IMR-90 (cell line): ENCODE data around the gene IFNA1. TPM values are rescaled to one million over a fixed set of nuclear protein-coding genes. Genes with fewer than 3 reads are reported as not detected.

Experiments
- ATAC-seq: fragments of 200-7000 bp; cut with Tn5 transposase; 2 replicates; pipeline ENCODE4 v1.9.1; 2020; ENCODE audit warnings: low read depth, mild to moderate bottlenecking, moderate library complexity
- BruUV-seq: library from RNA; stranded (reverse); fragments of 400-500 nt; replicated peaks from 2 replicates; lab custom pipeline; 2021; lab: Mats Ljungman, UMichigan
- CTCF ChIA-PET: fragments of 300-600 bp; formaldehyde crosslinking; extraction: SDS; loops from one replicate; lab custom pipeline; 2021; ENCODE audit warnings: antibody characterized with exemption; lab: Yijun Ruan, JAX
- POLR2A ChIA-PET: fragments of 300-600 bp; sonication (Branson Sonifier 250); formaldehyde crosslinking; loops from one replicate; lab custom pipeline; 2022; ENCODE audit warnings: antibody characterized with exemption; ENCODE audit not compliant: unreplicated experiment; lab: Charles Lee
- DNase-seq: peaks from one replicate; pipeline ENCODE4 v3.0.0; 2013
- H2AFZ ChIP-seq: replicated peaks from 2 replicates; pipeline ENCODE3; 2013; ENCODE audit warnings: low read length, mild to moderate bottlenecking; ENCODE audit not compliant: poor library complexity
- H2AK5ac ChIP-seq: 2 replicates; pipeline ENCODE4 v1.6.1; 2013; ENCODE audit warnings: low read depth, low read length, inconsistent platforms
- H2AK9ac ChIP-seq: replicated peaks from 2 replicates; pipeline ENCODE3; 2013; ENCODE audit warnings: mild to moderate bottlenecking, low read depth, low read length, moderate library complexity; ENCODE audit not compliant: poor library complexity
- H2BK120ac ChIP-seq: 2 replicates; pipeline ENCODE4 v1.6.1; 2013; ENCODE audit warnings: low read depth, low read length, inconsistent platforms
- H2BK15ac ChIP-seq: 3 replicates; pipeline ENCODE4 v1.6.1; 2013; ENCODE audit warnings: low read depth, low read length, inconsistent platforms
- H2BK20ac ChIP-seq: 2 replicates; pipeline ENCODE4 v1.6.1; 2013; ENCODE audit warnings: low read depth, mild to moderate bottlenecking, inconsistent platforms, low read length, moderate library complexity
- H2BK5ac ChIP-seq: 2 replicates; pipeline ENCODE4 v1.6.1; 2013; ENCODE audit warnings: mild to moderate bottlenecking, low read depth, low read length, inconsistent platforms; ENCODE audit not compliant: poor library complexity, severe bottlenecking
- H3K14ac ChIP-seq: replicated peaks from 2 replicates; pipeline ENCODE4 v1.6.1; 2013; ENCODE audit warnings: low read depth, low read length, inconsistent platforms
- H3K18ac ChIP-seq: 2 replicates; pipeline ENCODE4 v1.6.1; 2013; ENCODE audit warnings: low read depth, low read length, control low read depth
- H3K23ac ChIP-seq: 2 replicates; pipeline ENCODE4 v1.6.1; 2013; ENCODE audit warnings: low read depth, low read length, inconsistent platforms
- H3K27ac ChIP-seq: 2 replicates; pipeline ENCODE4 v1.5.1; 2013; ENCODE audit warnings: mild to moderate bottlenecking, control low read depth, low read length; ENCODE audit not compliant: insufficient read depth
- H3K27me3 ChIP-seq: 2 replicates; pipeline ENCODE4 v1.6.1; 2013; ENCODE audit warnings: low read length; ENCODE audit not compliant: control insufficient read depth, insufficient read depth
- H3K36me3 ChIP-seq: 2 replicates; pipeline ENCODE4 v1.6.1; 2013; ENCODE audit warnings: low read length, mixed read lengths; ENCODE audit not compliant: control insufficient read depth, insufficient read depth
- H3K4ac ChIP-seq: 2 replicates; pipeline ENCODE4 v1.6.1; 2013; ENCODE audit warnings: low read depth, low read length, inconsistent platforms
- H3K4me1 ChIP-seq: 2 replicates; pipeline ENCODE4 v1.6.1; 2013; ENCODE audit warnings: low read length, mixed read lengths; ENCODE audit not compliant: control insufficient read depth, insufficient read depth
- H3K4me2 ChIP-seq: 2 replicates; pipeline ENCODE4 v1.6.1; 2013; ENCODE audit warnings: low read depth, mild to moderate bottlenecking, control low read depth, low read length, moderate library complexity
- H3K4me3 ChIP-seq: 2 replicates; pipeline ENCODE4 v1.5.1; 2013; ENCODE audit warnings: low read depth, mild to moderate bottlenecking, control low read depth, low read length, moderate library complexity; ENCODE audit not compliant: insufficient read depth
- H3K56ac ChIP-seq: 2 replicates; pipeline ENCODE4 v1.6.1; 2013; ENCODE audit warnings: low read length, inconsistent platforms; ENCODE audit not compliant: insufficient read depth; ENCODE audit errors: extremely low read depth
- H3K79me1 ChIP-seq, 2 experiments: 2 replicates each; pipeline ENCODE4 v1.6.1; 2013; ENCODE audit warnings: low read length in 2 of 2, inconsistent platforms in 1 of 2, low read depth in 1 of 2
- H3K9ac ChIP-seq: 2 replicates; pipeline ENCODE4 v1.6.1; 2013; ENCODE audit warnings: low read depth, low read length, control low read depth
- H3K9me1 ChIP-seq: 2 replicates; pipeline ENCODE4 v1.6.1; 2013; ENCODE audit warnings: low read length, inconsistent platforms; ENCODE audit not compliant: insufficient read depth
- H3K9me3 ChIP-seq: 2 replicates; pipeline ENCODE4 v1.6.1; 2013; ENCODE audit warnings: low read length; ENCODE audit not compliant: control insufficient read depth, insufficient read depth
- H4K20me1 ChIP-seq: 2 replicates; pipeline ENCODE4 v1.6.1; 2013; ENCODE audit warnings: low read length, inconsistent platforms; ENCODE audit not compliant: insufficient read depth
- H4K5ac ChIP-seq: 2 replicates; pipeline ENCODE4 v1.6.1; 2013; ENCODE audit warnings: mild to moderate bottlenecking, low read depth, low read length, control low read depth
- H4K8ac ChIP-seq, 2 experiments: 2 replicates each; pipeline ENCODE4 v1.6.1; 2013; ENCODE audit warnings: low read depth in 2 of 2, low read length in 2 of 2, control low read depth in 1 of 2, inconsistent platforms in 1 of 2
- H4K91ac ChIP-seq: 2 replicates; pipeline ENCODE4 v1.6.1; 2013; ENCODE audit warnings: low read depth, low read length, inconsistent platforms; ENCODE audit not compliant: insufficient read depth
- MAFK ChIP-seq: IDR thresholded peaks from 2 replicates; pipeline ENCODE4 v1.6.1; 2012; ENCODE audit warnings: low read depth, low read length, improper control_type of control experiment
- NFE2L2 ChIP-seq: fragments of 150-350 bp; IDR thresholded peaks from 2 replicates; pipeline ENCODE4 v1.6.1; 2016; ENCODE audit warnings: low read depth, mild to moderate bottlenecking, low read length
- RFX5 ChIP-seq: IDR thresholded peaks from 2 replicates; pipeline ENCODE4 v1.8.0; 2012; ENCODE audit warnings: low read depth, mild to moderate bottlenecking, low read length, moderate library complexity
- SMC3 ChIP-seq: fragments of 150-350 bp; IDR thresholded peaks from 2 replicates; pipeline ENCODE4 v1.6.1; 2016; ENCODE audit warnings: low read depth, mild to moderate bottlenecking, antibody characterized with exemption, low read length, moderate library complexity
- WGBS, 2 experiments: methylation state at CpG; one replicate each; pipeline versions ENCODE4 v1.1.5 to v1.1.7; 2013; ENCODE audit warnings: missing lambda C conversion rate in 2 of 2; ENCODE audit not compliant: insufficient read length in 1 of 2; ENCODE audit errors: extremely low coverage in 2 of 2; 5-methylcytosine and 5-hydroxymethylcytosine counted together
- dilution Hi-C: fragments of 300-500 bp; cut with HindIII; formaldehyde crosslinking; loops from one replicate; pipeline ENCODE4 v1.14.3; 2018; ENCODE audit warnings: low sequenced_read_pairs; ENCODE audit not compliant: unreplicated experiment
- in situ Hi-C: fragments of 300-500 bp; cut with MboI; formaldehyde crosslinking; loops from 3 replicates; pipeline ENCODE4 v1.14.3; 2019; ENCODE audit warnings: low sequenced_read_pairs, inconsistent platforms, mixed read lengths
- intact Hi-C: fragments of 100-400 bp; cut with micrococcal nuclease; formaldehyde crosslinking; loops from 2 replicates; pipeline ENCODE4 v1.10.0; 2022
- polyA plus RNA-seq, 3 experiments: library from polyadenylated mRNA; depleted of rRNA; stranded (reverse); fragments of >200 nt; gene quantifications; 2 replicates each; pipeline ENCODE4 v1.2.3, GENCODE V29; 2012; ENCODE audit warnings: low replicate concordance in 1 of 3
- total RNA-seq: library from RNA; depleted of rRNA; stranded (reverse); fragments of >200 nt; gene quantifications from 2 replicates; pipeline ENCODE4 v1.2.3, GENCODE V29; 2012

IFNA1 gene
- total and polyA plus RNA-seq, 2 of the 4 experiments (the other 2 are of a cell fraction) = not detected

- Histone ChIP-seq H2AK5ac (no peak overlapping the region), H3K4ac (no peak overlapping the region), H3K9me3 (no peaks in the 10 kb centered on the region), H3K9me1 (no peaks in the 10 kb centered on the region), H2BK5ac (no peak overlapping the region), H3K27me3 (peaks cover 8% of the 10 kb centered on the region), H3K56ac (no peak overlapping the region), H4K8ac (no peak overlapping the region), H4K20me1 (no peaks in the 10 kb centered on the region), H3K4me3 (no peak overlapping the region), H3K4me1 (peaks cover 4% of the 10 kb centered on the region; the same call in 1 of the 2 replicates), H3K18ac (no peak overlapping the region), H3K4me2 (no peak overlapping the region), H3K79me1 (no peaks in the 10 kb centered on the region), H2AFZ (no peak overlapping the region), H3K14ac (no peak overlapping the region), H2BK15ac (no peak overlapping the region), H2AK9ac (no peak overlapping the region), H4K91ac (no peak overlapping the region), H3K27ac (no peak overlapping the region), H3K36me3 (no peaks in the 10 kb centered on the region), H3K23ac (no peak overlapping the region), H2BK20ac (no peak overlapping the region), H2BK120ac (no peak overlapping the region), H3K9ac (no peak overlapping the region), H4K5ac (no peak overlapping the region)
- CTCF ChIA-PET = interaction anchor here (1.1 to 2.0 kb wide), 2 partner anchors 19 to 20 kb away, joined by 4 to 7 read pairs; no protein-coding TSS in a partner anchor
- ATAC-seq = no peak
- TF ChIP-seq SMC3 (no peak), MAFK (peak; percentile 95), NFE2L2 (peak; percentile 84), RFX5 (no peak)
- dilution Hi-C loops = no loop called here
- POLR2A ChIA-PET = no interaction called here
- no peak for DNase-seq
- in situ Hi-C loops = no loop called here
- intact Hi-C loops = no loop called here
- WGBS, 2 experiments = 80% methylated on average over 1 of the region's 5 CpGs; no CpG with 5 or more reads in 1 of the 2 experiments
- BruUV-seq = no TSS peak
Observed at GRCh38 chr9:21415493-21416267, 24.6 kb upstream of the IFNA1 start.
